CD4-positive, CD25-positive, alpha-beta regulatory T cell (primary cell): ENCODE results near the gene ADGRD2. TPM values are rescaled to one million over a fixed set of nuclear protein-coding genes. Genes with fewer than 3 reads are reported as not detected.

ENCODE experiments used
- ATAC-seq, 2 donors: fragments of 150-1000 bp; cut with Tn5 transposase; one replicate each; pipeline ENCODE4 v1.10.0; 2021; ENCODE audit warnings: low read depth in 2 of 2, moderate number of reproducible peaks in 2 of 2, moderate library complexity in 1 of 2
- DNase-seq, 3 donors: peaks; one replicate each; pipeline versions ENCODE4 v3.0.0 to v3.0.0-alpha.2; 2012 to 2022; ENCODE audit warnings: mixed read lengths in 1 of 3
- H3K27ac ChIP-seq: one replicate; pipeline ENCODE4 v1.7.0; 2013; ENCODE audit warnings: mild to moderate bottlenecking, low read length; ENCODE audit not compliant: insufficient read depth, poor library complexity, severe bottlenecking
- H3K27me3 ChIP-seq: one replicate; pipeline ENCODE4 v1.7.0; 2013; ENCODE audit warnings: low read length; ENCODE audit not compliant: control insufficient read depth, insufficient read depth
- H3K36me3 ChIP-seq: one replicate; pipeline ENCODE4 v1.7.0; 2013; ENCODE audit warnings: mild to moderate bottlenecking, low read length, moderate library complexity; ENCODE audit not compliant: control insufficient read depth, insufficient read depth
- H3K4me1 ChIP-seq: 2 replicates; pipeline ENCODE4 v1.7.0; 2013; ENCODE audit warnings: mild to moderate bottlenecking, low read length; ENCODE audit not compliant: insufficient read depth, control insufficient read depth, poor library complexity, severe bottlenecking
- H3K4me3 ChIP-seq: one replicate; pipeline ENCODE4 v1.7.0; 2013; ENCODE audit warnings: low read depth, mild to moderate bottlenecking, low read length, moderate library complexity
- H3K9me3 ChIP-seq, 2 experiments: 1 replicate in 1 of 2; 2 replicates in 1 of 2; pipeline ENCODE4 v1.7.0; 2013; ENCODE audit warnings: low read length in 2 of 2, mild to moderate bottlenecking in 1 of 2, moderate library complexity in 1 of 2; ENCODE audit not compliant: control insufficient read depth in 2 of 2
- H3K27ac Mint-ChIP-seq, 3 donors: one replicate each; pipeline ENCODE4 v1.8.0; 2020 to 2022; ENCODE audit warnings: mild to moderate bottlenecking in 3 of 3, mixed read lengths in 3 of 3, moderate library complexity in 2 of 3
- H3K27me3 Mint-ChIP-seq: one replicate; pipeline ENCODE4 v1.8.0; 2022; ENCODE audit warnings: mild to moderate bottlenecking, mixed read lengths
- H3K36me3 Mint-ChIP-seq: one replicate; pipeline ENCODE4 v1.8.0; 2020; ENCODE audit warnings: mixed read lengths
- H3K4me1 Mint-ChIP-seq, 4 donors: one replicate each; pipeline ENCODE4 v1.8.0; 2020 to 2022; ENCODE audit warnings: mixed read lengths in 4 of 4, mild to moderate bottlenecking in 1 of 4
- H3K4me3 Mint-ChIP-seq, 4 donors: one replicate each; pipeline ENCODE4 v1.8.0; 2020 to 2022; ENCODE audit warnings: mild to moderate bottlenecking in 4 of 4, mixed read lengths in 4 of 4, moderate library complexity in 3 of 4
- H3K9me3 Mint-ChIP-seq, 7 donors: one replicate each; pipeline ENCODE4 v1.8.0; 2020 to 2022; ENCODE audit warnings: mixed read lengths in 7 of 7, mild to moderate bottlenecking in 3 of 7, moderate library complexity in 2 of 7
- polyA plus RNA-seq, 4 donors: library from polyadenylated mRNA; unstranded; fragments of 300-500 nt; fragmentation: Illumina TruSeq; gene quantifications; one replicate each; pipeline ENCODE4 v1.2.3, GENCODE V29; 2021
- total RNA-seq: library from RNA; stranded (reverse); gene quantifications from one replicate; pipeline ENCODE4 v1.2.3, GENCODE V29; 2022

ADGRD2 gene
- total and polyA plus RNA-seq, 5 donors from 2014 or later, result not detected

DNA sequence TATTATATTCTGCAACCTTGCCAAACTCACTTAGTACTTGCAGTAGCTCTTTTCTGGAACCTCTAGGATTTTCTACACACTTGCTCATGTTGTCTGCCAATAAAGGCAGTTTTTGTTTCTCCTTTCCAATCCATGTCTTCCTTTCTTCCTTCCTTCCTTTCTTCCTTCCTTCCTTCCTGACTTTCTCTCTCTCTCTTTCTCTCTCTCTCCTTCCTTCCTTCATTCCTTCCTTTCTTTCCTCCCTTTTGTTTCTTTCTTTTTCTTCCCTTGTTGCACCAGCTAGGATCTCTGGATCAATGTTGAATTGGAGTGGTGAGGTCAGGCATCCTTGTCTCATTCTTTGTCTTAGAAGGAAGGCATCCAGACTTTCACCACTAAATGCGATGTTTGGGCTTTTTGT is 12.5 kb downstream of the ADGRD2 start:
- Mint-ChIP-seq H3K4me1 (no peaks in the 10 kb centered on the region), H3K9me3 (peaks cover 0 to 4% (median 1%) of the 10 kb centered on the region in 7 donors), H3K27me3 (peaks cover 5% of the 10 kb centered on the region), H3K36me3 (no peaks in the 10 kb centered on the region), H3K27ac (no peak overlapping the region), H3K4me3 (no peak overlapping the region)
- H3K27me3 ChIP-seq, result no peaks in the 10 kb centered on the region
- no peak overlapping the region for H3K4me3 ChIP-seq
- no peaks in the 10 kb centered on the region for H3K4me1 ChIP-seq
- no peak overlapping the region for H3K27ac ChIP-seq
- H3K36me3 ChIP-seq, result no peaks in the 10 kb centered on the region
- no peaks in the 10 kb centered on the region for H3K9me3 ChIP-seq
- DNase-seq, result no peak
- no peak for ATAC-seq

GRCh38 chr9:124465736-124466135 is 15.5 kb downstream of the ADGRD2 start:
- no peaks in the 10 kb centered on the region for H3K9me3 ChIP-seq
- peaks cover 0 to 4% (median under 1%) of the 10 kb centered on the region in 7 donors for H3K9me3 Mint-ChIP-seq
- ATAC-seq (no peak), DNase-seq (no peak)
- H3K27me3 Mint-ChIP-seq, result peaks cover 5% of the 10 kb centered on the region
- H3K27ac Mint-ChIP-seq, result no peak overlapping the region
- H3K36me3 Mint-ChIP-seq, result no peaks in the 10 kb centered on the region
- H3K4me3 Mint-ChIP-seq, result no peak overlapping the region
- no peak overlapping the region for H3K4me3 ChIP-seq
- H3K4me1 Mint-ChIP-seq, result no peaks in the 10 kb centered on the region
- H3K4me1 ChIP-seq, result no peaks in the 10 kb centered on the region
- H3K36me3 ChIP-seq, result no peaks in the 10 kb centered on the region
- no peak overlapping the region for H3K27ac ChIP-seq
- H3K27me3 ChIP-seq, result no peaks in the 10 kb centered on the region

GRCh38 chr9:124467410-124468060 is 17.3 kb downstream of the ADGRD2 start:
- DNase-seq, result no peak
- no peak overlapping the region for H3K27ac Mint-ChIP-seq

DNA sequence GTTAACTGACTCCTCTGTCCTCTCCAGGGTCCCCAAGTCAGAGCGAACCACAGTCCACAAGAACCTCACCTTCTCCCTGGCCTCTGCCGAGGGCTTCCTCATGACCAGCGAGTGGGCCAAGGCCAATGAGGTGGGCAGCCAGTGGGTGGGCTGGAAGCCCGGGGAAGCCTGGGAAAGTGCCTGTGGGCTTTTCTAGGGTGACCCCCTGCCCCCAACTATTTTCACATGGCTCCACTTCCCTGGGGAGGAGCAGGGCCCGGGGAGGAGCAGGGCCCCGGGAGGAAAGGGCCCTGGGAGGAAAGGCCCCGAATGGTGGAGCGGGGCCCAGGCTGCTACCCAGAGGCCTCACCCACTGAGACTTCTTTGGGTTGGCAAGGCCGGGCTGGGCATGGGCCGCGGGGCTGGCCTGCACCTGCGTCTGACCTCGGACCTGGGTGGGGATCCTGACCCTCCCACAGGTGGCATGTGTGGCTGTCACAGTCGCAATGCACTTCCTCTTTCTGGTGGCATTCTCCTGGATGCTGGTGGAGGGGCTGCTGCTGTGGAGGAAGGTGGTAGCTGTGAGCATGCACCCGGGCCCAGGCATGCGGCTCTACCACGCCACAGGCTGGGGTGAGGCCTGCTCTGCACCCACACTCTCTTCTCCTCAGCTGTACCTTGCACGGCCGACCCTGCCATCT is 17.9 kb downstream of the ADGRD2 start:
- Mint-ChIP-seq H3K27me3 (no peaks in the 10 kb centered on the region), H3K4me3 (no peak overlapping the region), H3K27ac (no peak overlapping the region), H3K9me3 (peaks cover 0 to 2% (median 0%) of the 10 kb centered on the region in 7 donors), H3K4me1 (no peaks in the 10 kb centered on the region), H3K36me3 (no peaks in the 10 kb centered on the region)
- ATAC-seq (no peak), DNase-seq (no peak)
- H3K27me3 ChIP-seq, result no peaks in the 10 kb centered on the region
- no peak overlapping the region for H3K4me3 ChIP-seq
- no peaks in the 10 kb centered on the region for H3K4me1 ChIP-seq
- no peak overlapping the region for H3K27ac ChIP-seq
- no peaks in the 10 kb centered on the region for H3K36me3 ChIP-seq
- H3K9me3 ChIP-seq, result no peaks in the 10 kb centered on the region

More at GRCh38 chr9:124467410-124468060, 17.3 kb downstream of the ADGRD2 start:
- H3K27me3 ChIP-seq, result no peaks in the 10 kb centered on the region
- Mint-ChIP-seq H3K36me3 (no peaks in the 10 kb centered on the region), H3K4me1 (no peaks in the 10 kb centered on the region), H3K4me3 (no peak overlapping the region), H3K9me3 (peaks cover 0 to 5% (median 0%) of the 10 kb centered on the region in 7 donors), H3K27me3 (no peaks in the 10 kb centered on the region)
- H3K9me3 ChIP-seq, result no peaks in the 10 kb centered on the region
- no peak overlapping the region for H3K4me3 ChIP-seq
- ATAC-seq, result no peak
- H3K4me1 ChIP-seq, result no peaks in the 10 kb centered on the region
- H3K27ac ChIP-seq, result no peak overlapping the region
- no peaks in the 10 kb centered on the region for H3K36me3 ChIP-seq

GRCh38 chr9:124469011-124469832 is 19.0 kb downstream of the ADGRD2 start:
- H3K27me3 ChIP-seq, result no peaks in the 10 kb centered on the region
- no peaks in the 10 kb centered on the region for H3K36me3 ChIP-seq
- no peaks in the 10 kb centered on the region for H3K9me3 ChIP-seq
- Mint-ChIP-seq H3K4me3 (no peak overlapping the region), H3K36me3 (no peaks in the 10 kb centered on the region), H3K27me3 (no peaks in the 10 kb centered on the region), H3K27ac (no peak overlapping the region), H3K4me1 (no peaks in the 10 kb centered on the region), H3K9me3 (peaks cover 0 to 2% (median 0%) of the 10 kb centered on the region in 7 donors)
- ATAC-seq (no peak), DNase-seq (no peak)
- no peak overlapping the region for H3K4me3 ChIP-seq
- no peaks in the 10 kb centered on the region for H3K4me1 ChIP-seq
- H3K27ac ChIP-seq, result no peak overlapping the region

- Mint-ChIP-seq H3K4me3 (no peak overlapping the region), H3K27ac (no peak overlapping the region), H3K4me1 (no peaks in the 10 kb centered on the region), H3K27me3 (no peaks in the 10 kb centered on the region), H3K36me3 (no peaks in the 10 kb centered on the region), H3K9me3 (peaks cover 0 to 2% (median 0%) of the 10 kb centered on the region in 7 donors)
- Histone ChIP-seq H3K27ac (no peak overlapping the region), H3K4me3 (no peak overlapping the region), H3K36me3 (no peaks in the 10 kb centered on the region), H3K4me1 (no peaks in the 10 kb centered on the region), H3K27me3 (no peaks in the 10 kb centered on the region), H3K9me3 (no peaks in the 10 kb centered on the region)
- DNase-seq (no peak), ATAC-seq (no peak)
These were observed 20.1 kb downstream of the ADGRD2 start for GRCh38 chr9:124470306-124470705.

DNA sequence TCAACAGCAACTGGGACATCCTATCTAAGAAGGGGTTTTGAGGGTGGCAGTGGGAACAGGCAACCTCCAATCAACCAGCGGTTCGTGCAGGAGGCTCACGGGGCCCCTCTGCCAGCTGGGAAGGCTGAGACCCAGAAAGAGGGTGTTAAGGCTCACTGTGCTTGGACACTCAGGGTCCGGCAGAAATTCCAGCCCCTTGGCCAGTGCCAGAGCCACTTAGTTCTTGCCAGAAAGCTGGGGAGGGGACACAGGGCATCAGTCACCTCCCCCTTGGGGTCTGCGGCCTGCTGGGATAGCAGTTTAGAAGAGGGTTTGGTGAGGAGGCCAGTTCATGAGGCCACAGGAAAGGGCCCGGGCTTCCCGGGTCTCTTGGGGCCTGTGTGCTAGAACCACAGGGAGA is 20.5 kb downstream of the ADGRD2 start:
- H3K27ac Mint-ChIP-seq, result no peak overlapping the region
- H3K4me1 Mint-ChIP-seq, result no peaks in the 10 kb centered on the region
- H3K36me3 Mint-ChIP-seq, result no peaks in the 10 kb centered on the region
- no peaks in the 10 kb centered on the region for H3K27me3 ChIP-seq
- peak overlapping the region in 1 of 4 donors; percentile 83 for H3K4me3 Mint-ChIP-seq
- DNase-seq, result no peak
- no peak overlapping the region for H3K4me3 ChIP-seq
- H3K36me3 ChIP-seq, result no peaks in the 10 kb centered on the region
- H3K9me3 Mint-ChIP-seq, result peaks cover 0 to 2% (median 0%) of the 10 kb centered on the region in 7 donors
- no peaks in the 10 kb centered on the region for H3K27me3 Mint-ChIP-seq
- no peaks in the 10 kb centered on the region for H3K4me1 ChIP-seq
- no peaks in the 10 kb centered on the region for H3K9me3 ChIP-seq
- ATAC-seq, result no peak
- no peak overlapping the region for H3K27ac ChIP-seq
